Measurements from ENCODE around the gene SAT2. TPM values are rescaled to one million over a fixed set of nuclear protein-coding genes. Genes with fewer than 3 reads are reported as not detected.

SAT2 gene
- polyA plus RNA-seq, 3 donors: 130 to 152 (median 138) TPM

- no peak for DNase-seq (ENCODE audit: low read depth in 3 of 3, low spot score in 2 of 3)
These were observed 34.3 kb downstream of the SAT2 start for GRCh38 chr17:7593296-7593695.

- DNase-seq (ENCODE audit: low read depth in 3 of 3, low spot score in 2 of 3): no peak
These were observed 35.1 kb downstream of the SAT2 start for GRCh38 chr17:7592422-7593021.

GRCh38 chr17:7591596-7591995 lies 36.0 kb downstream of the SAT2 start:
- DNase-seq (ENCODE audit: low read depth in 3 of 3, low spot score in 2 of 3): no peak

GRCh38 chr17:7590743-7591142 lies 36.9 kb downstream of the SAT2 start:
- no peak for DNase-seq (ENCODE audit: low read depth in 3 of 3, low spot score in 2 of 3)

- no peak for DNase-seq (ENCODE audit: low read depth in 3 of 3, low spot score in 2 of 3)
These were observed 37.5 kb downstream of the SAT2 start, which contains the start of gene SOX15 for GRCh38 chr17:7589891-7590691. Gene SOX15 (minus strand): TSS chr17:7590094. CDS start chr17:7589676, 418 bp downstream.

GRCh38 chr17:7589204-7589868 lies 38.3 kb downstream of the SAT2 start:
- peak in 2 of 3 donors; percentile 74 to 76 for DNase-seq (ENCODE audit: low read depth in 3 of 3, low spot score in 2 of 3)

- DNase-seq (ENCODE audit: low read depth in 3 of 3, low spot score in 2 of 3): no peak
These were observed 38.9 kb downstream of the SAT2 start for GRCh38 chr17:7588553-7589203.

- DNase-seq (ENCODE audit: low read depth in 3 of 3, low spot score in 2 of 3): no peak
These were observed 40.0 kb downstream of the SAT2 start for GRCh38 chr17:7587420-7588151.

- no peak for DNase-seq (ENCODE audit: low read depth in 3 of 3, low spot score in 2 of 3)
These were observed 40.8 kb downstream of the SAT2 start for GRCh38 chr17:7586673-7587419.

GRCh38 chr17:7583253-7584109 lies 44.1 kb downstream of the SAT2 start, which contains the start of gene MPDU1:
Gene MPDU1 (plus strand): TSS chr17:7583852. CDS start chr17:7583863, 11 bp downstream.
- DNase-seq (ENCODE audit: low read depth in 3 of 3, low spot score in 2 of 3): peak; percentile 94 to 98 (median 95)

GRCh38 chr17:7582396-7583252 lies 45.0 kb downstream of the SAT2 start:
- no peak for DNase-seq (ENCODE audit: low read depth in 3 of 3, low spot score in 2 of 3)

- no peak for DNase-seq (ENCODE audit: low read depth in 3 of 3, low spot score in 2 of 3)
These were observed 46.7 kb downstream of the SAT2 start for GRCh38 chr17:7580604-7581575.

- no peak for DNase-seq (ENCODE audit: low read depth in 3 of 3, low spot score in 2 of 3)
These were observed 47.6 kb downstream of the SAT2 start for GRCh38 chr17:7579834-7580603.

GRCh38 chr17:7579001-7579833 lies 48.4 kb downstream of the SAT2 start, which contains the start of gene CD68:
Gene CD68 (plus strand): TSS chr17:7579638. CDS start chr17:7579678, 40 bp downstream.
- DNase-seq (ENCODE audit: low read depth in 3 of 3, low spot score in 2 of 3): no peak
